ENCODE data around the gene RMP24.

The RMP24 gene

DNA sequence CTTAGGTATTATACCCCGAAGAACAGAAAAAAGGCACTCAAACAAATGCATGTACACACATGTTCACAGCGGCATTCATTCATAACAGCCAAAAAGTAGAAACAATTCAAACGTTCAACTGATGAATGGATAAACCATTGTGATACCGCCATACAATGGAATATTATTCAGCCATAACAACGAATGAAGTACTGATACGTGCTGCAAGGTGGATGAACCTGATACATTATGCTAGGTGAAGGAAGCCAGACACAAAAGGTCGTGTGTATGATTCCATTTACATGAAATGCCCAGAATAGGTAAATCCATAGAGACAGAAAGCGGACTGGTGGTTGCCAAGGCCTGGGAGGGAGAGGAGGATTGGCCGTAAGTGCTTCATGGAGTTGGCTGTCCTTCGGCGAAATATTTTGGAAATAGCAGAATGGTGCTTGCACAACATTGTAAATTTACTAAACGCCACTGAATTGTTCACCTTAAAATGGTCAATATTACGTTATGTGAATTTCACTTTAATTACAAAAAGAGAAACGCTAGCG lies 750 bp upstream of the RMP24 start:
- H2BK15ac ChIP-seq (ENCODE audit: low read depth, low read length), result no peak overlapping the region
- H3K27ac ChIP-seq (ENCODE audit: insufficient read length, low read depth, low read length), result no peak overlapping the region
- no peak overlapping the region for H2BK5ac ChIP-seq (ENCODE audit: insufficient read length, low read length)
- no peak overlapping the region for H3K18ac ChIP-seq (ENCODE audit: insufficient read length, low read depth, low read length)
- H3K4ac ChIP-seq (ENCODE audit: low read depth, low read length), result no peak overlapping the region
- no peak for TF ChIP-seq CTCF (conservative IDR thresholded peaks at IDR 0.05)
- no peak overlapping the region for H3K14ac ChIP-seq (ENCODE audit: insufficient read depth, low read length)
- H2BK20ac ChIP-seq (ENCODE audit: low read depth, low read length, poor library complexity, severe bottlenecking), result no peak overlapping the region
- peak overlapping the region; percentile 81 for H3K4me2 ChIP-seq (ENCODE audit: insufficient read depth, insufficient read length, low read length)
- H3K9me3 Mint-ChIP-seq, result peaks cover 0 to 8% of the 10 kb centered on the region in 2 experiments; a peak in 2 of 5 replicates
- H3K27ac Mint-ChIP-seq, result peak overlapping the region; percentile 88 to 94 (median 91); a peak in 5 of 7 replicates
- H3K27me3 ChIP-seq (ENCODE audit: insufficient read depth, low read length), result no peaks in the 10 kb centered on the region
- H3K4me1 ChIP-seq (ENCODE audit: insufficient read depth, low read length), result peaks cover 2% of the 10 kb centered on the region; the same call in 1 of the 2 replicates
- no peak overlapping the region for H3T11ph ChIP-seq (ENCODE audit: low read length)
- H3K56ac ChIP-seq (ENCODE audit: insufficient read length, low read depth, low read length), result no peak overlapping the region
- no peak for DNase-seq
- H2BK120ac ChIP-seq (ENCODE audit: low read depth, low read length, poor library complexity, severe bottlenecking), result no peak overlapping the region
- H2AFZ ChIP-seq (ENCODE audit: low read length), result no peak overlapping the region
- no CpG with 5 or more reads among the region's 15 CpGs for WGBS (ENCODE audit: extremely low coverage, insufficient read length, low lambda C conversion rate)
- H4K20me1 ChIP-seq (ENCODE audit: control insufficient read depth, insufficient read depth, insufficient read length), result no peaks in the 10 kb centered on the region
- peak overlapping the region; percentile 94 to 98 for H3K4me3 Mint-ChIP-seq
- H4K8ac ChIP-seq (replicated peaks; ENCODE audit: insufficient read length, low read depth, low read length), result no peak overlapping the region
- no peak overlapping the region for H2BK12ac ChIP-seq (ENCODE audit: insufficient read length, low read depth, low read length)
- no peak overlapping the region for H4K5ac ChIP-seq (ENCODE audit: insufficient read length, low read depth, low read length)
- peaks cover 19 to 20% of the 10 kb centered on the region in 2 experiments for H3K4me1 Mint-ChIP-seq
- H3K79me2 ChIP-seq (ENCODE audit: insufficient read depth, low read length), result peaks cover 6% of the 10 kb centered on the region
- no peak overlapping the region for H2AK5ac ChIP-seq (ENCODE audit: insufficient read length, low read length)
- no peak overlapping the region for H3K23ac ChIP-seq (ENCODE audit: insufficient read length, low read depth, low read length)
- H3K9ac ChIP-seq (ENCODE audit: extremely low read depth, insufficient read length, low read length), result peak overlapping the region; percentile 48
- H3K27me3 Mint-ChIP-seq (ENCODE audit: low read depth), result no peaks in the 10 kb centered on the region
- no peak overlapping the region for H4K91ac ChIP-seq (ENCODE audit: insufficient read length, low read depth, low read length)
- peaks cover 20 to 35% (median 26%) of the 10 kb centered on the region in 3 experiments for H3K36me3 Mint-ChIP-seq (ENCODE audit: insufficient read depth in 1 of 3, low read depth in 3 of 3)
- H3K79me1 ChIP-seq (ENCODE audit: insufficient read depth, low read depth, low read length, poor library complexity, severe bottlenecking), result no peaks in the 10 kb centered on the region
- no peaks in the 10 kb centered on the region for H3K23me2 ChIP-seq (ENCODE audit: insufficient read length, low read depth, low read length, poor library complexity, severe bottlenecking)
- no peaks in the 10 kb centered on the region for H3K9me3 ChIP-seq (ENCODE audit: control insufficient read depth, low read depth, low read length)

All from H9 (cell line).